A673 (cell line): ENCODE measurements around the gene PAK5. TPM values are rescaled to one million over a fixed set of nuclear protein-coding genes. Genes with fewer than 3 reads are reported as not detected.

Experiments used
- BruUV-seq: library from RNA; stranded (reverse); fragments of 400-500 nt; replicated peaks from 2 replicates; lab custom pipeline; 2021; lab: Mats Ljungman, UMichigan
- CTCF ChIA-PET: fragments of 300-600 bp; sonication (Branson Sonifier 250); formaldehyde crosslinking; loops from one replicate; lab custom pipeline; 2022; ENCODE audit warnings: antibody characterized with exemption; lab: Charles Lee
- POLR2A ChIA-PET: fragments of 300-600 bp; sonication (Branson Sonifier 250); formaldehyde crosslinking; loops from one replicate; lab custom pipeline; 2022; ENCODE audit warnings: antibody characterized with exemption; ENCODE audit not compliant: low non-redundant PET; lab: Charles Lee
- DNase-seq: peaks from one replicate; pipeline ENCODE4 v3.0.0-alpha.2; 2015; ENCODE audit warnings: low spot score
- H3K27ac ChIP-seq: fragments of 200-600 bp; sonication (generic); 2 replicates; pipeline ENCODE4 v1.5.1; 2016; ENCODE audit warnings: mixed run types, low read depth, mild to moderate bottlenecking, mixed read lengths, antibody characterized with exemption, low read length; ENCODE audit not compliant: poor library complexity, severe bottlenecking
- H3K27me3 ChIP-seq: fragments of 200-600 bp; sonication (generic); replicated peaks from 2 replicates; pipeline ENCODE4 v1.6.1; 2017; ENCODE audit warnings: mixed run types, low read depth, mild to moderate bottlenecking, mixed read lengths, antibody characterized with exemption, low read length; ENCODE audit not compliant: insufficient read depth, poor library complexity
- H3K36me3 ChIP-seq: fragments of 200-600 bp; sonication (generic); 2 replicates; pipeline ENCODE4 v1.6.1; 2016; ENCODE audit warnings: mixed run types, mild to moderate bottlenecking, mixed read lengths, antibody characterized with exemption, low read length; ENCODE audit not compliant: insufficient read depth, poor library complexity, severe bottlenecking
- H3K4me1 ChIP-seq: fragments of 200-600 bp; sonication (generic); 2 replicates; pipeline ENCODE4 v1.6.1; 2017; ENCODE audit warnings: mixed run types, mild to moderate bottlenecking, mixed read lengths, antibody characterized with exemption, low read length; ENCODE audit not compliant: insufficient read depth, poor library complexity, severe bottlenecking
- H3K4me3 ChIP-seq: fragments of 200-600 bp; sonication (generic); 2 replicates; pipeline ENCODE4 v1.5.1; 2016; ENCODE audit warnings: low read depth, mixed run types, mild to moderate bottlenecking, mixed read lengths, low read length; ENCODE audit not compliant: poor library complexity, severe bottlenecking
- H3K9me3 ChIP-seq: fragments of 200-600 bp; sonication (generic); 2 replicates; pipeline ENCODE4 v1.6.1; 2016; ENCODE audit warnings: mixed run types, low read depth, mild to moderate bottlenecking, mixed read lengths, antibody characterized with exemption, low read length; ENCODE audit not compliant: poor library complexity, severe bottlenecking
- CTCF ChIP-seq: fragments of 300-800, 200-600 bp; sonication (generic); conservative IDR thresholded peaks from 2 replicates; pipeline ENCODE4 v1.5.1; 2017; ENCODE audit warnings: low read depth, mild to moderate bottlenecking, antibody characterized with exemption, low read length, moderate library complexity, mixed read lengths
- EZH2 ChIP-seq: fragments of 200-600 bp; sonication (generic); IDR thresholded peaks from 2 replicates; pipeline ENCODE4 v1.6.1; 2017; ENCODE audit warnings: borderline replicate concordance, low read depth, mild to moderate bottlenecking, mixed read lengths, antibody characterized with exemption, low read length; ENCODE audit not compliant: poor library complexity, severe bottlenecking
- intact Hi-C: fragments of 100-400 bp; cut with micrococcal nuclease; formaldehyde crosslinking; loops from one replicate; pipeline ENCODE4 v1.10.0; 2022; ENCODE audit not compliant: unreplicated experiment
- total RNA-seq: library from RNA; stranded (reverse); gene quantifications from 2 replicates; pipeline ENCODE4 v1.2.3, GENCODE V29; 2021

Gene PAK5
- total RNA-seq, 1 experiment from 2014 or later: not detected

GRCh38 chr20:9503526-9504245 is 335.2 kb downstream of the PAK5 start:
- H3K27me3 ChIP-seq: peaks cover 14% of the 10 kb centered on the region
- no peaks in the 10 kb centered on the region for H3K4me1 ChIP-seq
- no peak overlapping the region for H3K4me3 ChIP-seq
- CTCF ChIA-PET: interaction anchor here (0.7 kb wide), 1 partner anchor 106 kb away, joined by 11 read pairs; no protein-coding TSS in a partner anchor
- no peaks in the 10 kb centered on the region for H3K9me3 ChIP-seq
- no TSS peak for BruUV-seq
- POLR2A ChIA-PET: no interaction called here
- H3K27ac ChIP-seq: no peak overlapping the region
- DNase-seq: peak; percentile 17
- TF ChIP-seq CTCF: peak; percentile 60
- no peak for TF ChIP-seq EZH2
- H3K36me3 ChIP-seq: no peaks in the 10 kb centered on the region
- intact Hi-C loops: no loop called here

GRCh38 chr20:9501473-9501872 is 337.4 kb downstream of the PAK5 start:
- H3K4me1 ChIP-seq: no peaks in the 10 kb centered on the region
- intact Hi-C loops: no loop called here
- H3K27ac ChIP-seq: no peak overlapping the region
- no TSS peak for BruUV-seq
- ChIA-PET POLR2A (no interaction called here), CTCF (no interaction called here)
- no peak for DNase-seq
- H3K4me3 ChIP-seq: no peak overlapping the region
- peaks cover 3% of the 10 kb centered on the region for H3K27me3 ChIP-seq
- H3K36me3 ChIP-seq: no peaks in the 10 kb centered on the region
- TF ChIP-seq EZH2 (no peak), CTCF (no peak)
- H3K9me3 ChIP-seq: no peaks in the 10 kb centered on the region

- BruUV-seq: no TSS peak
- H3K27ac ChIP-seq: no peak overlapping the region
- intact Hi-C loops: no loop called here
- H3K9me3 ChIP-seq: no peaks in the 10 kb centered on the region
- CTCF ChIA-PET: no interaction called here
- no peak overlapping the region for H3K4me3 ChIP-seq
- no peaks in the 10 kb centered on the region for H3K36me3 ChIP-seq
- DNase-seq: no peak
- H3K4me1 ChIP-seq: no peaks in the 10 kb centered on the region
- POLR2A ChIA-PET: no interaction called here
- TF ChIP-seq EZH2 (no peak), CTCF (no peak)
- H3K27me3 ChIP-seq: peaks cover under 1% of the 10 kb centered on the region
These were observed 338.8 kb downstream of the PAK5 start for GRCh38 chr20:9500121-9500520.
